ENCODE data around the gene PIGS. TPM values are rescaled to one million over a fixed set of nuclear protein-coding genes. Genes with fewer than 3 reads are reported as not detected.

Gene PIGS
- total and polyA plus RNA-seq, 9 of the 15 experiments (the other 6 are each of a cell fraction or from before 2014, with no cell fraction given): 47.5 to 138 (median 57.6) TPM

GRCh38 chr17:28551421-28552175 is 19.7 kb downstream of the PIGS start:
- ChIA-PET CTCF (ENCODE audit: low intra/inter-chr PET ratio) (no interaction called here), POLR2A (interaction anchor here (0.6 to 1.5 kb wide), 6 partner anchors 8 to 152 kb away, joined by 3 to 6 read pairs (median 4); partner anchors contain the start of gene ALDOC)
- Histone ChIP-seq H3K9ac (ENCODE audit: insufficient read depth in 1 of 2, low read depth in 2 of 2, low read length in 2 of 2) (peak overlapping the region; percentile 26 to 90; a peak in 3 of 4 replicates), H4K20me1 (replicated peaks; ENCODE audit: control insufficient read depth, insufficient read depth, low read length) (peaks cover 4% of the 10 kb centered on the region), H2AFZ (ENCODE audit: low read depth, low read length) (peak overlapping the region; percentile 34), H3K4me1 (replicated peaks in 1 of 2; ENCODE audit: control insufficient read depth in 2 of 2, insufficient read depth in 2 of 2, low read length in 2 of 2) (peaks cover 13 to 27% of the 10 kb centered on the region in 2 experiments; a peak in 4 of 5 replicates), H3K27ac (ENCODE audit: extremely low read depth, low read depth, low read length) (no peak overlapping the region), H3K79me2 (ENCODE audit: control insufficient read depth, insufficient read depth, low read length) (peaks cover 3% of the 10 kb centered on the region; the same call in 2 of the 3 replicates), H3K36me3 (ENCODE audit: control insufficient read depth, insufficient read depth, low read length) (peaks cover 41% of the 10 kb centered on the region), H3K9me1 (ENCODE audit: control insufficient read depth, insufficient read depth, low read length) (peaks cover 4% of the 10 kb centered on the region), H3K27me3 (ENCODE audit: control insufficient read depth in 2 of 2, insufficient read depth in 2 of 2, low read length in 2 of 2) (no peaks in the 10 kb centered on the region), H3K4me3 (peak overlapping the region; percentile 75), H3K9me3 (replicated peaks; ENCODE audit: control insufficient read depth, insufficient read depth, low read depth, low read length) (no peaks in the 10 kb centered on the region), H3K4me2 (ENCODE audit: insufficient read depth, low read length) (peak overlapping the region; percentile 80)
- 16% methylated on average over 8 of the region's 10 CpGs for WGBS (ENCODE audit: insufficient coverage, low coverage, missing lambda C conversion rate)
- DNase-seq (ENCODE audit: extremely low read depth in 1 of 4, low spot score in 3 of 4) (peak in 1 of 4 experiments; percentile 29), ATAC-seq (peak; percentile 19), FAIRE-seq (peak; percentile 65)
- BruUV-seq (replicated peaks): no TSS peak
- intact Hi-C loops (cut with micrococcal nuclease): no loop called here
- in situ Hi-C loops (cut with MboI): no loop called here
- TF ChIP-seq SMARCB1 (IDR thresholded peaks at IDR 0.05; ENCODE audit: insufficient read length, low read depth) (no peak), IRF2 (CRISPR knock-in tag; IDR thresholded peaks at IDR 0.05) (no peak), JUN (IDR thresholded peaks at IDR 0.05; ENCODE audit: borderline replicate concordance, low read depth, low read length) (no peak), JUN (CRISPR knock-in tag; IDR thresholded peaks at IDR 0.05; ENCODE audit: borderline replicate concordance) (no peak), ESRRA (IDR thresholded peaks at IDR 0.05; ENCODE audit: borderline replicate concordance, low read depth) (peak; percentile 76), RBM25 (IDR thresholded peaks at IDR 0.05; ENCODE audit: low read depth, low read length, severe bottlenecking) (peak; percentile 59), KDM1A (IDR thresholded peaks at IDR 0.05) (peak; percentile 38 to 79; a peak in 3 of 4 replicates), SMARCA5 (IDR thresholded peaks at IDR 0.05) (peak; percentile 57; the same call in 1 of the 2 replicates), CEBPB (tag; IDR thresholded peaks at IDR 0.05) (no peak), RBM39 (optimal IDR thresholded peaks at IDR 0.05; ENCODE audit: low read depth, low read length) (no peak), ADNP (tag; IDR thresholded peaks at IDR 0.05) (peak; percentile 47; the same call in 1 of the 2 replicates), BCOR (IDR thresholded peaks at IDR 0.05) (peak; percentile 91), TARDBP (IDR thresholded peaks at IDR 0.05) (no peak), TCFL5 (CRISPR knock-in tag; conservative IDR thresholded peaks at IDR 0.05) (no peak), FOXA3 (CRISPR knock-in tag; conservative IDR thresholded peaks at IDR 0.05 in 1 of 2, IDR thresholded peaks at IDR 0.05 in 1 of 2) (no peak), TAF7 (tag; IDR thresholded peaks at IDR 0.05) (no peak), MCM7 (IDR thresholded peaks at IDR 0.05) (no peak), HIVEP1 (CRISPR knock-in tag; IDR thresholded peaks at IDR 0.05) (no peak), ZFP36 (IDR thresholded peaks at IDR 0.05; ENCODE audit: low read depth, low read length, partially characterized antibody) (peak; percentile 59)
- TF ChIP-seq, protein P1, sequence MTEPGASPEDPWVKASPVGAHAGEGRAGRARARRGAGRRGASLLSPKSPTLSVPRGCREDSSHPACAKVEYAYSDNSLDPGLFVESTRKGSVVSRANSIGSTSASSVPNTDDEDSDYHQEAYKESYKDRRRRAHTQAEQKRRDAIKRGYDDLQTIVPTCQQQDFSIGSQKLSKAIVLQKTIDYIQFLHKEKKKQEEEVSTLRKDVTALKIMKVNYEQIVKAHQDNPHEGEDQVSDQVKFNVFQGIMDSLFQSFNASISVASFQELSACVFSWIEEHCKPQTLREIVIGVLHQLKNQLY (CRISPR knock-in tag; conservative IDR thresholded peaks at IDR 0.05): no peak
